IMR-90 (cell line): ENCODE results near the gene FCSK.

Experiments
- CTCF ChIP-seq: conservative IDR thresholded peaks from 2 replicates; pipeline ENCODE4 v1.5.1; 2012; ENCODE audit warnings: mild to moderate bottlenecking, low read depth, low read length, improper control_type of control experiment
- RAD21 ChIP-seq: IDR thresholded peaks from 2 replicates; pipeline ENCODE4 v1.6.1; 2012; ENCODE audit warnings: low read length, improper control_type of control experiment
- SMC3 ChIP-seq: fragments of 150-350 bp; IDR thresholded peaks from 2 replicates; pipeline ENCODE4 v1.6.1; 2016; ENCODE audit warnings: low read depth, mild to moderate bottlenecking, antibody characterized with exemption, low read length, moderate library complexity

GRCh38 chr16:70455910-70456309 lies 1.5 kb downstream of the FCSK start:
- TF ChIP-seq CTCF (no peak), SMC3 (no peak), RAD21 (no peak)
